Thymus (tissue), 14 donors: ENCODE data around the gene LZTFL1. TPM values are rescaled to one million over a fixed set of nuclear protein-coding genes. Genes with fewer than 3 reads are reported as not detected.

Source experiments
- DNase-seq, 9 donors: peaks; one replicate each; pipeline ENCODE4 v3.0.0-alpha.2; 2013; ENCODE audit warnings: low spot score in 9 of 9, low read depth in 6 of 9, missing footprints in 1 of 9
- H3K27ac ChIP-seq, 2 donors: one replicate each; pipeline ENCODE4 v1.5.1; 2013; ENCODE audit warnings: control low read depth in 1 of 2, low read depth in 1 of 2, low read length in 1 of 2, mild to moderate bottlenecking in 1 of 2, moderate library complexity in 1 of 2
- H3K27me3 ChIP-seq, 2 donors: one replicate each; pipeline ENCODE4 v1.5.1; 2013; ENCODE audit warnings: low read length in 1 of 2; ENCODE audit not compliant: control insufficient read depth in 2 of 2, insufficient read depth in 1 of 2
- H3K36me3 ChIP-seq, 2 donors: one replicate each; pipeline ENCODE4 v1.5.1; 2013; ENCODE audit warnings: low read length in 1 of 2, mild to moderate bottlenecking in 1 of 2, moderate library complexity in 1 of 2; ENCODE audit not compliant: control insufficient read depth in 2 of 2, insufficient read depth in 2 of 2
- H3K4me1 ChIP-seq, 2 donors: one replicate each; pipeline ENCODE4 v1.5.1; 2013; ENCODE audit warnings: low read length in 2 of 2; ENCODE audit not compliant: control insufficient read depth in 2 of 2, insufficient read depth in 2 of 2
- H3K4me3 ChIP-seq, 2 donors: one replicate each; pipeline ENCODE4 v1.5.1; 2013; ENCODE audit warnings: low read length in 2 of 2, control low read depth in 1 of 2, mild to moderate bottlenecking in 1 of 2
- H3K9me3 ChIP-seq, 2 donors: one replicate each; pipeline ENCODE4 v1.5.1; 2013; ENCODE audit warnings: low read length in 1 of 2, mild to moderate bottlenecking in 1 of 2; ENCODE audit not compliant: control insufficient read depth in 2 of 2, insufficient read depth in 1 of 2
- WGBS: extraction: QIAGEN DNeasy Blood & Tissue Kit; methylation state at CpG from one replicate; pipeline ENCODE4 v1.1.7; 2013; 5-methylcytosine and 5-hydroxymethylcytosine counted together
- long read RNA-seq, 10 donors: transcript quantifications; one replicate each; lab custom pipeline, GENCODE V29; 2026
- polyA plus RNA-seq: library from polyadenylated mRNA; stranded (reverse); fragments of 200-250 nt; gene quantifications from one replicate; pipeline ENCODE4 v1.2.3, GENCODE V29; 2013
- total RNA-seq: library from RNA; stranded (reverse); fragments of 120-200 nt; gene quantifications from one replicate; pipeline ENCODE4 v1.2.4, GENCODE V29; 2013
- donor health status: healthy.

LZTFL1 gene, protein sequence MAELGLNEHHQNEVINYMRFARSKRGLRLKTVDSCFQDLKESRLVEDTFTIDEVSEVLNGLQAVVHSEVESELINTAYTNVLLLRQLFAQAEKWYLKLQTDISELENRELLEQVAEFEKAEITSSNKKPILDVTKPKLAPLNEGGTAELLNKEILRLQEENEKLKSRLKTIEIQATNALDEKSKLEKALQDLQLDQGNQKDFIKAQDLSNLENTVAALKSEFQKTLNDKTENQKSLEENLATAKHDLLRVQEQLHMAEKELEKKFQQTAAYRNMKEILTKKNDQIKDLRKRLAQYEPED
- total RNA-seq: 191 TPM
- polyA plus RNA-seq: 42.8 TPM
- long read RNA-seq, donor 1, full-length matches to known transcripts: 6 of 6 reads
- long read RNA-seq, donor 1, partial matches to known transcripts: 0 of 6 reads
- long read RNA-seq, donor 1, other reads (novel, unspliced or antisense): 0 of 6 reads
- long read RNA-seq, donor 2, full-length matches to known transcripts: 65 of 477 reads
- long read RNA-seq, donor 2, partial matches to known transcripts: 133 of 477 reads
- long read RNA-seq, donor 2, other reads (novel, unspliced or antisense): 279 of 477 reads
- long read RNA-seq, donor 3, full-length matches to known transcripts: 43 of 43 reads
- long read RNA-seq, donor 3, partial matches to known transcripts: 0 of 43 reads
- long read RNA-seq, donor 3, other reads (novel, unspliced or antisense): 0 of 43 reads
- long read RNA-seq, donor 4, full-length matches to known transcripts: 17 of 17 reads
- long read RNA-seq, donor 4, partial matches to known transcripts: 0 of 17 reads
- long read RNA-seq, donor 4, other reads (novel, unspliced or antisense): 0 of 17 reads
- long read RNA-seq, donor 5, full-length matches to known transcripts: 54 of 169 reads
- long read RNA-seq, donor 5, partial matches to known transcripts: 14 of 169 reads
- long read RNA-seq, donor 5, other reads (novel, unspliced or antisense): 101 of 169 reads
- long read RNA-seq, donor 6, full-length matches to known transcripts: 24 of 24 reads
- long read RNA-seq, donor 6, partial matches to known transcripts: 0 of 24 reads
- long read RNA-seq, donor 6, other reads (novel, unspliced or antisense): 0 of 24 reads
- long read RNA-seq, donor 7, full-length matches to known transcripts: 55 of 55 reads
- long read RNA-seq, donor 7, partial matches to known transcripts: 0 of 55 reads
- long read RNA-seq, donor 7, other reads (novel, unspliced or antisense): 0 of 55 reads
- long read RNA-seq, donor 8, full-length matches to known transcripts: 20 of 20 reads
- long read RNA-seq, donor 8, partial matches to known transcripts: 0 of 20 reads
- long read RNA-seq, donor 8, other reads (novel, unspliced or antisense): 0 of 20 reads
- long read RNA-seq, donor 9, full-length matches to known transcripts: 18 of 24 reads
- long read RNA-seq, donor 9, partial matches to known transcripts: 6 of 24 reads
- long read RNA-seq, donor 9, other reads (novel, unspliced or antisense): 0 of 24 reads
- long read RNA-seq, donor 10, full-length matches to known transcripts: 27 of 27 reads
- long read RNA-seq, donor 10, partial matches to known transcripts: 0 of 27 reads
- long read RNA-seq, donor 10, other reads (novel, unspliced or antisense): 0 of 27 reads

DNA sequence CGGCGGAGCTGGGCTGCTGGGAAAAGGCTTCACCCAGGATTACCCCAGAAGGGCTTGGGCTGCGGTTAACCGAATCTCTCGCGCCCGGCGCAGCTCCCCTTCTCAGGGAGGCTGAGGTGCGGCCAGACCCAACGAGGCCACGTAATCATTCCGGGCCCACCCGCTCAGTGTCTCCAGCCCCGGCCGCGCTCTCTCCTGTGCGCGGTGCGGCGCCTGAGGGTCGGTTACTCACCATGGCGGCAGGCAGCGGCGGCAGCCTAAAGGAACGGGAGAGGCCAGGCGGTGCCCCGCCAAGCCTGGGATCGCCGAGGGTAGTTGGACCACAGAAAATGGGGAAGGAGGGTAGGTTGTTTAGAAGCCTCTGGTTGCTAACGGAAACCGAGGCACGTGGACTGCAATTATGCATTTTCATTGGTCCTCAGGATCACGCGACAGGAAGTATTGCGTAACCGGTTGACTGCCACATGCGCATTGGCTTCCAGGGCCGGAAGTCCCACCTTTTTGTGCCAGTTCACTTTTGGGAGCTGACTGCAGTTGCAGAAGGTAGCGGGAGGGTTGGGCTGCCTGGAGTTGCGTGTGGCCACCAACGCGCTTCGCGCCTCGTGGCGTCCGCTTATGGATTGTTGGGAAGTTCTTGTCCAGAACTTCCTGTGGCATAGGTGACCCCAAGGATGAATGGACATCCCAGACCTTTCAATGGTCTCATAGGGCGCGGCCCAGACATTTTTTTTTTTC, at the start of gene LZTFL1:
Gene LZTFL1, minus strand, starts transcription at position 363 of the 735 bp plus-strand sequence. Its CDS starts 128 bp downstream, at position 235.
- H3K9me3 ChIP-seq: no peaks in the 10 kb centered on the region
- H3K27ac ChIP-seq: peak within 1 kb of the TSS; percentile 89 to 91
- H3K4me3 ChIP-seq: peak within 1 kb of the TSS; percentile 91 to 93
- peaks cover 14 to 34% of the 10 kb centered on the region in 2 donors for H3K4me1 ChIP-seq
- 4% methylated on average over 49 of the region's 49 CpGs for WGBS
- H3K36me3 ChIP-seq: peaks cover under 1 to 22% of the 10 kb centered on the region in 2 donors
- H3K27me3 ChIP-seq: no peaks in the 10 kb centered on the region
- peak; percentile 88 to 98 (median 95) for DNase-seq

- peak overlapping the region; percentile 86 to 88 for H3K27ac ChIP-seq
- peaks cover 34 to 57% of the 10 kb centered on the region in 2 donors for H3K36me3 ChIP-seq
- H3K27me3 ChIP-seq: no peaks in the 10 kb centered on the region
- peak overlapping the region; percentile 41 to 67 for H3K4me3 ChIP-seq
- peak in 2 of 9 donors; percentile 61 to 81 for DNase-seq
- whole genome bisulfite sequencing: 13% methylated on average over 3 of the region's 3 CpGs
- peaks cover 44 to 77% of the 10 kb centered on the region in 2 donors for H3K4me1 ChIP-seq
- H3K9me3 ChIP-seq: no peaks in the 10 kb centered on the region
Observed at GRCh38 chr3:45890405-45890804, 48.5 kb upstream of the LZTFL1 start.

GRCh38 chr3:45889337-45889736, 47.4 kb upstream of the LZTFL1 start:
- Histone ChIP-seq H3K4me3 (peak overlapping the region; percentile 71 to 88), H3K36me3 (peaks cover 29 to 52% of the 10 kb centered on the region in 2 donors), H3K27ac (peak overlapping the region; percentile 92 to 93), H3K27me3 (no peaks in the 10 kb centered on the region), H3K9me3 (no peaks in the 10 kb centered on the region), H3K4me1 (peaks cover 44 to 78% of the 10 kb centered on the region in 2 donors)
- 3% methylated on average over 4 of the region's 4 CpGs for WGBS
- peak in 1 of 9 donors; percentile 78 for DNase-seq

DNA sequence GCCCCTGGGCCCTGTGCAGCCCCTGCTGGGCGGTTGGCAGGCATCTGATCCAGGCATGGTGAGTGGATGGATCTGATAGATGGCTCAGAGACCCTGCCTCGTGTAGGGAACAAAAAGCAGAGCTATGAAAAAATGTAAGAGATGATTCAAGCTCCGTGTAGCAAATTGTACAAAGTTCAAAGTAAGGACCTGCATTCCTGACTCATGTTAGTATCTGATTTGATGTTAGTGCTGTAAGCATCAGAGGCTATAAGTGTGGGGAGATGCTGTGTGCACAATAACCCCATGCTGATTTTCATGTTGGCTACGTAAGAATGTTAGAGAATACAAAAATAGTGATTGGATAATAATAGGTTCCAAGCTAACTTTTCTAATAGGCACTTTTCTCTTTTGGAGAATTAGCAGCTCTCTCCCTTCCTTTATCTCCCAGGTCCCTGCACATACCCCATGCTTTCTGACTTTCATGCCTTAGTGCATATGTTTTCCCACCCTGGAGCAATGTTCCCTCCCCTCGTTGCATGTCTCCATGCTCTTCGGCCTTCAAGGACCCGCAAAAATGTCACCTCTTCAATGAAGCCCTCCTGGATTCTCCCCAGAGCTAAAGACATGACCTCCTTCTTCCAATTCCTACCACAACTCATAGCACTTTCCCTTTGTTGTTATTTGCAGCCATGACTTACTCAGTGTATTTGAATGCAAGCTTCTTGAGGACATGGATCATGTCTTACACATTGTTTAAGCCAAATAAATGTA, 46.0 kb upstream of the LZTFL1 start:
- no peaks in the 10 kb centered on the region for H3K27me3 ChIP-seq
- peak overlapping the region; percentile 89 to 92 for H3K27ac ChIP-seq
- WGBS: 44% methylated on average over 7 of the region's 7 CpGs
- peaks cover 20 to 41% of the 10 kb centered on the region in 2 donors for H3K36me3 ChIP-seq
- H3K9me3 ChIP-seq: no peaks in the 10 kb centered on the region
- H3K4me3 ChIP-seq: peak overlapping the region; percentile 71 to 88
- H3K4me1 ChIP-seq: peaks cover 36 to 74% of the 10 kb centered on the region in 2 donors
- DNase-seq: peak in 1 of 9 donors; percentile 67

- WGBS: 64% methylated on average over 4 of the region's 4 CpGs
- H3K36me3 ChIP-seq: peaks cover 20 to 34% of the 10 kb centered on the region in 2 donors
- H3K4me1 ChIP-seq: peaks cover 32 to 67% of the 10 kb centered on the region in 2 donors
- no peaks in the 10 kb centered on the region for H3K27me3 ChIP-seq
- H3K9me3 ChIP-seq: no peaks in the 10 kb centered on the region
- peak overlapping the region; percentile 71 to 88 for H3K4me3 ChIP-seq
- peak overlapping the region; percentile 92 to 95 for H3K27ac ChIP-seq
- no peak for DNase-seq
Observed at GRCh38 chr3:45887285-45887684, 45.4 kb upstream of the LZTFL1 start.

- Histone ChIP-seq H3K27ac (peak within 1 kb of the TSS; percentile 92 to 95), H3K36me3 (peaks cover 20 to 29% of the 10 kb centered on the region in 2 donors), H3K4me1 (peaks cover 35 to 71% of the 10 kb centered on the region in 2 donors), H3K27me3 (no peaks in the 10 kb centered on the region), H3K9me3 (no peaks in the 10 kb centered on the region), H3K4me3 (peak within 1 kb of the TSS; percentile 71 to 88)
- 43% methylated on average over 9 of the region's 9 CpGs for WGBS
- peak in 3 of 9 donors; percentile 74 to 89 (median 77) for DNase-seq
Observed at GRCh38 chr3:45885979-45886705, 44.2 kb upstream of the LZTFL1 start, which contains the start of gene CCR9. Gene CCR9, plus strand, starts transcription at chr3:45886543. Its CDS starts 8,391 bp downstream, at chr3:45894934.
